Neural progenitor cell (in vitro differentiated cells): Measurements from ENCODE around the gene MACROD2.

ENCODE experiments used
- EZH2 ChIP-seq: fragments of 200-600 bp; sonication (generic); IDR thresholded peaks from 2 replicates; pipeline ENCODE4 v1.6.1; 2017; ENCODE audit warnings: antibody characterized with exemption, mild to moderate bottlenecking, moderate library complexity
- EZH2phosphoT487 ChIP-seq: fragments of 200-600 bp; sonication (generic); IDR thresholded peaks from 2 replicates; pipeline ENCODE4 v1.6.1; 2017; ENCODE audit warnings: antibody characterized with exemption
- TF ChIP-seq, protein P1 (sequence below): fragments of 200-600 bp; sonication (generic); IDR thresholded peaks from 2 replicates; pipeline ENCODE4 v1.5.1; 2017; ENCODE audit warnings: antibody characterized with exemption, mild to moderate bottlenecking

DNA sequence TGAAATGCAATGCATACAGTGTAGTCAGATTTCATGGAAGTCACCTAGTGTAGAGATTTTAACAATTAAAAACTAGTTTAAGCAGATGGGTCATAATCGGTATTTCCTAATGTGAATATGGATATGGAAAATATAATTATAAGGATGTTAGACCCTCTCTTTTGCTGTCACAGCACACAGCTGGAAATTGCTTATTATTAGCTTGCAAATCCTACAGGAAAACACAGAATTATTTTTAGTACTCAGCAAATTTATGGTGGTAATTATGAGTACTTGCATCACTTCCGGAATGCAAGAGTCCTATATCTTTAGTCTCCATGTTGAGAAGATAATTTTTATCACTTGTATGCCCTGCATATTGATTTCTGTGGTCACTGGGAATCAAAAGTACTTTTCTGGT, 1584.4 kb downstream of the MACROD2 start:
- TF ChIP-seq EZH2 (no peak), EZH2phosphoT487 (no peak)
- TF ChIP-seq, protein P1, sequence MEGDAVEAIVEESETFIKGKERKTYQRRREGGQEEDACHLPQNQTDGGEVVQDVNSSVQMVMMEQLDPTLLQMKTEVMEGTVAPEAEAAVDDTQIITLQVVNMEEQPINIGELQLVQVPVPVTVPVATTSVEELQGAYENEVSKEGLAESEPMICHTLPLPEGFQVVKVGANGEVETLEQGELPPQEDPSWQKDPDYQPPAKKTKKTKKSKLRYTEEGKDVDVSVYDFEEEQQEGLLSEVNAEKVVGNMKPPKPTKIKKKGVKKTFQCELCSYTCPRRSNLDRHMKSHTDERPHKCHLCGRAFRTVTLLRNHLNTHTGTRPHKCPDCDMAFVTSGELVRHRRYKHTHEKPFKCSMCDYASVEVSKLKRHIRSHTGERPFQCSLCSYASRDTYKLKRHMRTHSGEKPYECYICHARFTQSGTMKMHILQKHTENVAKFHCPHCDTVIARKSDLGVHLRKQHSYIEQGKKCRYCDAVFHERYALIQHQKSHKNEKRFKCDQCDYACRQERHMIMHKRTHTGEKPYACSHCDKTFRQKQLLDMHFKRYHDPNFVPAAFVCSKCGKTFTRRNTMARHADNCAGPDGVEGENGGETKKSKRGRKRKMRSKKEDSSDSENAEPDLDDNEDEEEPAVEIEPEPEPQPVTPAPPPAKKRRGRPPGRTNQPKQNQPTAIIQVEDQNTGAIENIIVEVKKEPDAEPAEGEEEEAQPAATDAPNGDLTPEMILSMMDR, result no peak
